DND-41 (cell line): ENCODE results near the gene AP1M2.

Experiments
- EZH2 ChIP-seq: IDR thresholded peaks from 3 replicates; pipeline ENCODE4 v1.6.1; 2012; ENCODE audit warnings: borderline replicate concordance, low read depth, mild to moderate bottlenecking, moderate library complexity, low read length, inconsistent platforms; ENCODE audit not compliant: severe bottlenecking
- TF ChIP-seq, protein P1 (sequence below): IDR thresholded peaks from 2 replicates; pipeline ENCODE4 v1.5.1; 2012; ENCODE audit warnings: borderline replicate concordance, low read length, moderate library complexity, mild to moderate bottlenecking; ENCODE audit not compliant: poor library complexity, severe bottlenecking; ENCODE audit errors: extremely low read depth

DNA sequence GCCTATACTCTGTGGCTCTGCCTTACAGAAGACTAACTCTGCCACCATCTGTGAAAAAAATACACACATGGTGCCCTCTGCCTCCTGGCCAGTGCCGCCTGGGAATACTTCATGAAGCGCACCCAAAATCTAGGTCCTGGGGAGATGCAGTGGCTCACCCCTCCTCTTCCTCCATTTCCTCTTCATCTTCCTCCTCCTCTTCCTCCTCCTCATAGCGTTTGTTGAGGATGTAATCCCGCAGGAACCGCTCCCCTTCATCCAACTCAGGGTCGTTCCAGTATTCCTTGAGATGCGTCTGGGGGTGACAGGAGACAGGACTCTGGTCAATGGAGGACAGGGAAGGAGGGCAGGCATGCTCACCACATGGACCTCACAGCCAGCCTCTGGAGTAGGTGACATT, 27.0 kb downstream of the AP1M2 start:
- TF ChIP-seq, protein P1, sequence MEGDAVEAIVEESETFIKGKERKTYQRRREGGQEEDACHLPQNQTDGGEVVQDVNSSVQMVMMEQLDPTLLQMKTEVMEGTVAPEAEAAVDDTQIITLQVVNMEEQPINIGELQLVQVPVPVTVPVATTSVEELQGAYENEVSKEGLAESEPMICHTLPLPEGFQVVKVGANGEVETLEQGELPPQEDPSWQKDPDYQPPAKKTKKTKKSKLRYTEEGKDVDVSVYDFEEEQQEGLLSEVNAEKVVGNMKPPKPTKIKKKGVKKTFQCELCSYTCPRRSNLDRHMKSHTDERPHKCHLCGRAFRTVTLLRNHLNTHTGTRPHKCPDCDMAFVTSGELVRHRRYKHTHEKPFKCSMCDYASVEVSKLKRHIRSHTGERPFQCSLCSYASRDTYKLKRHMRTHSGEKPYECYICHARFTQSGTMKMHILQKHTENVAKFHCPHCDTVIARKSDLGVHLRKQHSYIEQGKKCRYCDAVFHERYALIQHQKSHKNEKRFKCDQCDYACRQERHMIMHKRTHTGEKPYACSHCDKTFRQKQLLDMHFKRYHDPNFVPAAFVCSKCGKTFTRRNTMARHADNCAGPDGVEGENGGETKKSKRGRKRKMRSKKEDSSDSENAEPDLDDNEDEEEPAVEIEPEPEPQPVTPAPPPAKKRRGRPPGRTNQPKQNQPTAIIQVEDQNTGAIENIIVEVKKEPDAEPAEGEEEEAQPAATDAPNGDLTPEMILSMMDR, result no peak
- TF ChIP-seq EZH2, result no peak
